Astrocyte (in vitro differentiated cells and primary cell): ENCODE results near the gene FBXW12. TPM values are rescaled to one million over a fixed set of nuclear protein-coding genes. Genes with fewer than 3 reads are reported as not detected.

ENCODE experiments used
- DNase-seq: peaks from one replicate; pipeline ENCODE4 v3.0.0-alpha.2; 2010; ENCODE audit warnings: low read depth
- FAIRE-seq: peaks from 2 replicates; lab custom pipeline; 2011; peaks lifted over from hg19 to GRCh38; lab: Jason Lieb, UNC
- H2AFZ ChIP-seq: 2 replicates; pipeline ENCODE4 v1.6.0; 2012; ENCODE audit warnings: low read depth, low read length, inconsistent platforms
- H3K27ac ChIP-seq: 2 replicates; pipeline ENCODE4 v1.5.1; 2011; ENCODE audit warnings: low read depth, low read length, inconsistent platforms
- H3K27me3 ChIP-seq: 2 replicates; pipeline ENCODE4 v1.6.0; 2011; ENCODE audit warnings: low read length, inconsistent platforms; ENCODE audit not compliant: insufficient read depth
- H3K36me3 ChIP-seq: 2 replicates; pipeline ENCODE4 v1.5.1; 2011; ENCODE audit warnings: low read length, inconsistent platforms; ENCODE audit not compliant: insufficient read depth
- H3K4me1 ChIP-seq: 2 replicates; pipeline ENCODE4 v1.5.1; 2011; ENCODE audit warnings: low read length, inconsistent platforms; ENCODE audit not compliant: insufficient read depth
- H3K4me2 ChIP-seq: 2 replicates; pipeline ENCODE4 v1.6.0; 2012; ENCODE audit warnings: low read length, inconsistent platforms
- H3K4me3 ChIP-seq: 2 replicates; pipeline ENCODE4 v1.5.1; 2011; ENCODE audit warnings: low read depth, mild to moderate bottlenecking, low read length, inconsistent platforms; ENCODE audit not compliant: insufficient read depth
- H3K79me2 ChIP-seq: 2 replicates; pipeline ENCODE4 v1.6.0; 2012; ENCODE audit warnings: mild to moderate bottlenecking, low read length, inconsistent platforms; ENCODE audit not compliant: insufficient read depth
- H3K9ac ChIP-seq: 2 replicates; pipeline ENCODE4 v1.6.0; 2012; ENCODE audit warnings: mild to moderate bottlenecking, low read length, inconsistent platforms
- H3K9me3 ChIP-seq: 2 replicates; pipeline ENCODE4 v1.5.1; 2012; ENCODE audit warnings: low read depth, mild to moderate bottlenecking, low read length, inconsistent platforms; ENCODE audit not compliant: insufficient read depth
- H4K20me1 ChIP-seq: 2 replicates; pipeline ENCODE4 v1.6.0; 2012; ENCODE audit warnings: low read length, inconsistent platforms; ENCODE audit not compliant: insufficient read depth
- H3K27ac Mint-ChIP-seq: one replicate; pipeline ENCODE4 v1.8.0; 2021; ENCODE audit warnings: mild to moderate bottlenecking, mixed read lengths; ENCODE audit not compliant: unreplicated experiment
- H3K27me3 Mint-ChIP-seq: one replicate; pipeline ENCODE4 v1.8.0; 2021; ENCODE audit warnings: low read depth, mixed read lengths; ENCODE audit not compliant: unreplicated experiment
- H3K36me3 Mint-ChIP-seq: one replicate; pipeline ENCODE4 v1.8.0; 2021; ENCODE audit warnings: low read depth, mixed read lengths; ENCODE audit not compliant: unreplicated experiment
- H3K4me1 Mint-ChIP-seq: one replicate; pipeline ENCODE4 v1.8.0; 2021; ENCODE audit warnings: low read depth, mixed read lengths; ENCODE audit not compliant: unreplicated experiment
- H3K4me3 Mint-ChIP-seq: one replicate; pipeline ENCODE4 v1.8.0; 2021; ENCODE audit warnings: mild to moderate bottlenecking, moderate library complexity, mixed read lengths; ENCODE audit not compliant: unreplicated experiment
- H3K9me3 Mint-ChIP-seq: one replicate; pipeline ENCODE4 v1.8.0; 2021; ENCODE audit warnings: mild to moderate bottlenecking, mixed read lengths; ENCODE audit not compliant: unreplicated experiment
- CTCF ChIP-seq: IDR thresholded peaks from 2 replicates; pipeline ENCODE4 v1.5.1; 2011; ENCODE audit warnings: low read depth, mild to moderate bottlenecking, inconsistent platforms, low read length, moderate library complexity; ENCODE audit not compliant: insufficient read depth
- EZH2 ChIP-seq: IDR thresholded peaks from 2 replicates; pipeline ENCODE4 v1.6.1; 2012; ENCODE audit warnings: mild to moderate bottlenecking, low read length, inconsistent platforms; ENCODE audit not compliant: insufficient read depth
- total RNA-seq: library from RNA; stranded (reverse); gene quantifications from 2 replicates; pipeline ENCODE4 v1.2.1, GENCODE V29; 2021

FBXW12 gene
- total RNA-seq, 1 donor from 2014 or later, result not detected

- H3K79me2 ChIP-seq, result no peaks in the 10 kb centered on the region
- Mint-ChIP-seq H3K9me3 (no peaks in the 10 kb centered on the region), H3K4me1 (no peaks in the 10 kb centered on the region), H3K27me3 (no peaks in the 10 kb centered on the region), H3K27ac (no peak overlapping the region), H3K36me3 (peaks cover 35% of the 10 kb centered on the region), H3K4me3 (no peak overlapping the region)
- H3K4me3 ChIP-seq, result no peak overlapping the region
- H3K27ac ChIP-seq, result no peak overlapping the region
- peaks cover under 1% of the 10 kb centered on the region for H3K36me3 ChIP-seq
- no peak overlapping the region for H2AFZ ChIP-seq
- no peak for DNase-seq
- no peak overlapping the region for H3K4me2 ChIP-seq
- TF ChIP-seq EZH2, result no peak
- TF ChIP-seq CTCF, result no peak
- H3K9ac ChIP-seq, result no peak overlapping the region
- H3K4me1 ChIP-seq, result no peaks in the 10 kb centered on the region
- H3K27me3 ChIP-seq, result no peaks in the 10 kb centered on the region
- no peak for FAIRE-seq
- H3K9me3 ChIP-seq, result no peaks in the 10 kb centered on the region
- H4K20me1 ChIP-seq, result peaks cover 21% of the 10 kb centered on the region
Measured at GRCh38 chr3:48411606-48412374, 39.8 kb downstream of the FBXW12 start.

- Mint-ChIP-seq H3K36me3 (peaks cover 31% of the 10 kb centered on the region), H3K27ac (no peak overlapping the region), H3K4me3 (no peak overlapping the region), H3K9me3 (no peaks in the 10 kb centered on the region), H3K27me3 (no peaks in the 10 kb centered on the region), H3K4me1 (no peaks in the 10 kb centered on the region)
- Histone ChIP-seq H3K27me3 (no peaks in the 10 kb centered on the region), H4K20me1 (peaks cover 21% of the 10 kb centered on the region), H3K36me3 (no peaks in the 10 kb centered on the region), H2AFZ (no peak overlapping the region), H3K4me2 (no peak overlapping the region), H3K9ac (no peak overlapping the region), H3K79me2 (no peaks in the 10 kb centered on the region), H3K4me1 (no peaks in the 10 kb centered on the region), H3K27ac (no peak overlapping the region), H3K4me3 (no peak overlapping the region), H3K9me3 (no peaks in the 10 kb centered on the region)
- DNase-seq (no peak), FAIRE-seq (no peak)
- no peak for TF ChIP-seq EZH2
- TF ChIP-seq CTCF, result no peak
Measured at GRCh38 chr3:48412375-48413001, 40.5 kb downstream of the FBXW12 start.

GRCh38 chr3:48413086-48413485 is 41.1 kb downstream of the FBXW12 start:
- no peaks in the 10 kb centered on the region for H3K4me1 ChIP-seq
- DNase-seq (no peak), FAIRE-seq (no peak)
- no peaks in the 10 kb centered on the region for H3K27me3 ChIP-seq
- no peaks in the 10 kb centered on the region for H3K9me3 Mint-ChIP-seq
- H3K36me3 Mint-ChIP-seq, result peaks cover 29% of the 10 kb centered on the region
- TF ChIP-seq CTCF, result no peak
- no peak for TF ChIP-seq EZH2
- H3K36me3 ChIP-seq, result no peaks in the 10 kb centered on the region
- H3K27ac ChIP-seq, result no peak overlapping the region
- H3K4me3 Mint-ChIP-seq, result no peak overlapping the region
- H2AFZ ChIP-seq, result no peak overlapping the region
- H3K79me2 ChIP-seq, result no peaks in the 10 kb centered on the region
- H3K9me3 ChIP-seq, result no peaks in the 10 kb centered on the region
- no peaks in the 10 kb centered on the region for H3K4me1 Mint-ChIP-seq
- no peak overlapping the region for H3K27ac Mint-ChIP-seq
- no peaks in the 10 kb centered on the region for H3K27me3 Mint-ChIP-seq
- no peak overlapping the region for H3K9ac ChIP-seq
- H3K4me3 ChIP-seq, result no peak overlapping the region
- H3K4me2 ChIP-seq, result no peak overlapping the region
- peaks cover 21% of the 10 kb centered on the region for H4K20me1 ChIP-seq
